Measurements from ENCODE around the gene HTRA3. TPM values are rescaled to one million over a fixed set of nuclear protein-coding genes. Genes with fewer than 3 reads are reported as not detected.

The HTRA3 gene
- total RNA-seq, 2 donors from 2014 or later = 6.0 to 18.9 TPM

DNA sequence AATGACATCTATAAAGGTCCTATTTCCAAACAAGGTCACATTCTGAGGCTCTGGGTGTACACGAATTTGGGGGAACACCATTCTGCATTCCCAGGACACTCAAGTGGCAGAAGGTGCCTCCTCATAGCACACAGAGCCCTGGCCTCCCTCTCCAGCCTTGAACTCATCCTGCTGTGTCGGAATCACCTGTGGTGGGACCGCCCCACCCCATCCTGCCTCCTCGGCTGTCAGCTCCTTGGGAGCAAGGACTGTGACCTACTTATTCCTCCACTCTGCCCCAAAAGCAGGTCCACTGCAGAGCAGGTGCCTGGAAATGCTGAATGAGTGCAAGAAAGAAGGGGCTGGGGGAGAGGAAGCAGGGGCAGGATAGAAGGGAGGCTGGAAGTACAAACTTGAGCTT lies 33.5 kb downstream of the HTRA3 start:
- H3K27me3 ChIP-seq (replicated peaks; ENCODE audit: insufficient read depth) = no peaks in the 10 kb centered on the region
- WGBS = 78% methylated on average over 4 of the region's 4 CpGs
- intact Hi-C loops (cut with DNase I) = no loop called here

DNA sequence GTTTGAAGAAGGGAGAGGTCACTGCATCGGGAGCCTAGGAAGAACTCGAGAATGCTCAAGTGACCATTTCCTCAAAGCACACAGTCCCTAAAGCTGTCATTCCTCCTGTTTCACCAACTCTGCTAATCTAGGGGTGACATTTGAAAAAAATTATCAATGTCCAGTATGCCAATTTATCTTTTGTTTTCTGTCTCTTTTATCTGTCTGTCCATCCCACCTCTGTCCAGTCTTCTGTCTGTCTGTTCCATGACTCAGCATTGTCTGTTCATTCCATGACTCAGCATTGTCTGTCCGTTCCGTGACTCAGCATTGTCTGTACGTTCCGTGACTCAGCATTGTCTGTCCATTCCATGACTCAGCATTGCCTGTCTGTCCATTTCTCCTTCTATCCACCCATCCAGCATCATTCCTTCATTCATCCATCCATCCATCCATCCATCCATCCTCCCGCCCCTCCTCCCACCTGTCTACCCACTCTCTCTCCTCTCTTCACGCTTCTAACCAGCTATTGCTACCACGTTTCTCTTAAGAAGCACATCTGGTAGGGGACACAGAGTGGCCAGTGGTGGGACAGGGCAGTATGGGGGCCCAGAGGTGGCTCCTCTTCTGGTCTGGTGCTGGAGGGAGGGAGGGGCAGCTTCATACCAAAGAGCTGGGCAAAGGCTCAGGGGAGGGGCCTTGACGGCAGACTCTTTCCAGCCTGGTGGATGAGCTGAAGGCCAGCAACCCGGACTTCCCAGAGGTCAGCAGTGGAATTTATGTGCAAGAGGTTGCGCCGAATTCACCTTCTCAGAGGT lies 34.1 kb downstream of the HTRA3 start:
- intact Hi-C loops (cut with DNase I) = no loop called here
- Histone ChIP-seq H3K9me3 (no peaks in the 10 kb centered on the region), H3K4me3 (no peak overlapping the region), H3K27ac (no peak overlapping the region), H3K27me3 (replicated peaks; ENCODE audit: insufficient read depth) (no peaks in the 10 kb centered on the region), H3K36me3 (no peaks in the 10 kb centered on the region), H3K4me1 (replicated peaks) (no peaks in the 10 kb centered on the region)
- 83% methylated on average over 13 of the region's 13 CpGs for WGBS
- no peak for DNase-seq (ENCODE audit: low spot score)
- TF ChIP-seq, protein P1, sequence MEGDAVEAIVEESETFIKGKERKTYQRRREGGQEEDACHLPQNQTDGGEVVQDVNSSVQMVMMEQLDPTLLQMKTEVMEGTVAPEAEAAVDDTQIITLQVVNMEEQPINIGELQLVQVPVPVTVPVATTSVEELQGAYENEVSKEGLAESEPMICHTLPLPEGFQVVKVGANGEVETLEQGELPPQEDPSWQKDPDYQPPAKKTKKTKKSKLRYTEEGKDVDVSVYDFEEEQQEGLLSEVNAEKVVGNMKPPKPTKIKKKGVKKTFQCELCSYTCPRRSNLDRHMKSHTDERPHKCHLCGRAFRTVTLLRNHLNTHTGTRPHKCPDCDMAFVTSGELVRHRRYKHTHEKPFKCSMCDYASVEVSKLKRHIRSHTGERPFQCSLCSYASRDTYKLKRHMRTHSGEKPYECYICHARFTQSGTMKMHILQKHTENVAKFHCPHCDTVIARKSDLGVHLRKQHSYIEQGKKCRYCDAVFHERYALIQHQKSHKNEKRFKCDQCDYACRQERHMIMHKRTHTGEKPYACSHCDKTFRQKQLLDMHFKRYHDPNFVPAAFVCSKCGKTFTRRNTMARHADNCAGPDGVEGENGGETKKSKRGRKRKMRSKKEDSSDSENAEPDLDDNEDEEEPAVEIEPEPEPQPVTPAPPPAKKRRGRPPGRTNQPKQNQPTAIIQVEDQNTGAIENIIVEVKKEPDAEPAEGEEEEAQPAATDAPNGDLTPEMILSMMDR (IDR thresholded peaks at IDR 0.05) = no peak
- no peak for TF ChIP-seq POLR2AphosphoS5 (IDR thresholded peaks at IDR 0.05)
- TF ChIP-seq POLR2A (IDR thresholded peaks at IDR 0.05) = no peak

More for the DNA sequence above, 33.5 kb downstream of the HTRA3 start:
- TF ChIP-seq, protein P1 (IDR thresholded peaks at IDR 0.05) = no peak
- TF ChIP-seq POLR2A (IDR thresholded peaks at IDR 0.05) (no peak), POLR2AphosphoS5 (IDR thresholded peaks at IDR 0.05) (no peak)
- H3K9me3 ChIP-seq = no peaks in the 10 kb centered on the region
- H3K36me3 ChIP-seq = no peaks in the 10 kb centered on the region
- H3K4me3 ChIP-seq = no peak overlapping the region
- no peak for DNase-seq (ENCODE audit: low spot score)
- no peak overlapping the region for H3K27ac ChIP-seq
- H3K4me1 ChIP-seq (replicated peaks) = no peaks in the 10 kb centered on the region

DNA sequence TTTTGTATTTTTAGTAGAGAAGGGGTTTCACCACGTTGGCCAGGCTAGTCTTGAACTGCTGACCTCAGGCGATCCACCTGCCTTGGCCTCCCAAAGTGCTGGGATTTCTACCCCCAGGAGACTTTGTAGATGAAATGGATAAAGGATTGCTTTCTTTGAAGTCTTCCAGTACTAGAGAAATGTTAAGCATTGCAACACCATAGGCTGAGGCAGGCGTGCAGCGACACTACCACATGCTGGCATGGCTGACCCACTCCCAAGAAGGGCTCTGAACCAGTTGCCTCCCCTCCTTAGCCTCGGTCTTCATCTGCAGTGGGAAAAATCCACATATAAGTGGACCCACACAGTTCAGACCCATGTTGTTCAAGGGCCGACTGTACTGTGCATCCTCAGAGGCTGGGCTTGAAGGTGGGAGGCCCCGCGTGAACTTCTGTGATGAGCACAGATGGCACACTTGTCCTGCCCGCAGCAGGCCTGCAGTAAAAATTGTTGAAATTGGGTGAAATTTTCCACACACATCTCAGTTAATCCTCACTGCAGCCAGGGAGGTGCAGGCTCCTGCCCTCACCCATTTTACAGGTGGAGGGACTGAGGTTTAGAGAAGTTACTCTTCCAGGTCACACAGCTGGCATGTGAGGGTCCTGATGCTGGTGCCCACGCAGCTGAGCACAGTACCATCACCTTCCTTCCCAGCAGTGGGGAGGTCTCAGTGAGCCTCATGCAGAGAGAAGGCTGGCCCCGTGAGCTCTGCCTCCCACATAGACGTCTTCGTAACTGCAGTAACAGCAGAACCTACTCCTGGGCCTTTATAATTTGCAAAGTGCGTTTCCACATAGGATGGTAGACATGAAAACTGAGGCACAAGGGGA lies 35.5 kb downstream of the HTRA3 start:
- WGBS = 87% methylated on average over 14 of the region's 14 CpGs
- Histone ChIP-seq H3K9me3 (no peaks in the 10 kb centered on the region), H3K36me3 (no peaks in the 10 kb centered on the region), H3K4me3 (no peak overlapping the region), H3K4me1 (replicated peaks) (no peaks in the 10 kb centered on the region), H3K27me3 (replicated peaks; ENCODE audit: insufficient read depth) (no peaks in the 10 kb centered on the region), H3K27ac (no peak overlapping the region)
- no peak for DNase-seq (ENCODE audit: low spot score)
- TF ChIP-seq, protein P1 (IDR thresholded peaks at IDR 0.05) = no peak
- no peak for TF ChIP-seq POLR2A (IDR thresholded peaks at IDR 0.05)
- intact Hi-C loops (cut with DNase I) = loop anchor here (5.0 kb wide), 1 partner anchor 33 kb away; no protein-coding TSS in a partner anchor

DNA sequence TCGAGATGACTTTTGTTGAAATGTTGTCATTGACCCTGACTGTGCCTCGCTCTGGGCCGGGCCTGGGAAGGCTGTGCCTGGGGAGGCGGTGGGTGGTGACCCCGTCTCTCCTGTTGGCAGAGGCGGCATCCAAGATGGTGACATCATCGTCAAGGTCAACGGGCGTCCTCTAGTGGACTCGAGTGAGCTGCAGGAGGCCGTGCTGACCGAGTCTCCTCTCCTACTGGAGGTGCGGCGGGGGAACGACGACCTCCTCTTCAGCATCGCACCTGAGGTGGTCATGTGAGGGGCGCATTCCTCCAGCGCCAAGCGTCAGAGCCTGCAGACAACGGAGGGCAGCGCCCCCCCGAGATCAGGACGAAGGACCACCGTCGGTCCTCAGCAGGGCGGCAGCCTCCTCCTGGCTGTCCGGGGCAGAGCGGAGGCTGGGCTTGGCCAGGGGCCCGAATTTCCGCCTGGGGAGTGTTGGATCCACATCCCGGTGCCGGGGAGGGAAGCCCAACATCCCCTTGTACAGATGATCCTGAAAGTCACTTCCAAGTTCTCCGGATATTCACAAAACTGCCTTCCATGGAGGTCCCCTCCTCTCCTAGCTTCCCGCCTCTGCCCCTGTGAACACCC lies 36.4 kb downstream of the HTRA3 start:
- Histone ChIP-seq H3K9me3 (no peaks in the 10 kb centered on the region), H3K36me3 (no peaks in the 10 kb centered on the region), H3K4me1 (replicated peaks) (no peaks in the 10 kb centered on the region), H3K27me3 (replicated peaks; ENCODE audit: insufficient read depth) (no peaks in the 10 kb centered on the region), H3K4me3 (no peak overlapping the region), H3K27ac (no peak overlapping the region)
- intact Hi-C loops (cut with DNase I) = loop anchor here (5.0 kb wide), 1 partner anchor 34 kb away; no protein-coding TSS in a partner anchor
- no peak for TF ChIP-seq POLR2AphosphoS5 (IDR thresholded peaks at IDR 0.05)
- TF ChIP-seq POLR2A (IDR thresholded peaks at IDR 0.05) = no peak
- TF ChIP-seq, protein P1 (IDR thresholded peaks at IDR 0.05) = no peak
- WGBS = 84% methylated on average over 35 of the region's 35 CpGs
- no peak for DNase-seq (ENCODE audit: low spot score)
